Brain pericyte (primary cell): ENCODE measurements around the gene MYBBP1A.
"Not testable (repeated sequence)": the region's sequence is repeated elsewhere in the genome, so short reads cannot be mapped to it uniquely, and the experiment has no call there.

ENCODE experiments used
- DNase-seq: peaks from one replicate; pipeline ENCODE4 v3.0.0-alpha.2; 2012; ENCODE audit warnings: low read depth, low spot score

MYBBP1A gene

GRCh38 chr17:4590981-4591453 lies 35.8 kb upstream of the MYBBP1A start:
- DNase-seq = no peak

- DNase-seq = not testable (repeated sequence)
These were observed 34.9 kb upstream of the MYBBP1A start for GRCh38 chr17:4590042-4590441.

- no peak for DNase-seq
These were observed 33.9 kb upstream of the MYBBP1A start for GRCh38 chr17:4588898-4589625.

- no peak for DNase-seq
These were observed 33.2 kb upstream of the MYBBP1A start for GRCh38 chr17:4588391-4588790.

- DNase-seq = no peak
These were observed 32.6 kb upstream of the MYBBP1A start for GRCh38 chr17:4587803-4588202.

- no peak for DNase-seq
These were observed 32.0 kb upstream of the MYBBP1A start for GRCh38 chr17:4587195-4587594.

GRCh38 chr17:4586043-4586442 lies 30.9 kb upstream of the MYBBP1A start:
- no peak for DNase-seq

GRCh38 chr17:4585638-4585994 lies 30.4 kb upstream of the MYBBP1A start:
- DNase-seq = no peak

- DNase-seq = no peak
These were observed 29.9 kb upstream of the MYBBP1A start for GRCh38 chr17:4584917-4585637.

GRCh38 chr17:4584101-4584916 lies 29.1 kb upstream of the MYBBP1A start, which contains the start of gene SMTNL2:
Gene SMTNL2, plus strand, starts transcription at chr17:4584529. Its CDS starts 77 bp downstream, at chr17:4584606.
- DNase-seq = no peak

GRCh38 chr17:4583782-4584100 lies 28.6 kb upstream of the MYBBP1A start:
- no peak for DNase-seq

- DNase-seq = no peak
These were observed 28.0 kb upstream of the MYBBP1A start for GRCh38 chr17:4583206-4583605.

GRCh38 chr17:4582691-4583090 lies 27.5 kb upstream of the MYBBP1A start:
- DNase-seq = no peak

- no peak for DNase-seq
These were observed 26.9 kb upstream of the MYBBP1A start for GRCh38 chr17:4582101-4582501.

- DNase-seq = no peak
These were observed 25.1 kb upstream of the MYBBP1A start for GRCh38 chr17:4580291-4580690.

- no peak for DNase-seq
These were observed 24.5 kb upstream of the MYBBP1A start for GRCh38 chr17:4579678-4580077.

- not testable (repeated sequence) for DNase-seq
These were observed 23.2 kb upstream of the MYBBP1A start for GRCh38 chr17:4578349-4578748.

- DNase-seq = no peak
These were observed 22.3 kb upstream of the MYBBP1A start for GRCh38 chr17:4577386-4577993.

GRCh38 chr17:4576729-4577322 lies 21.6 kb upstream of the MYBBP1A start:
- no peak for DNase-seq

GRCh38 chr17:4576161-4576558 lies 21.0 kb upstream of the MYBBP1A start:
- DNase-seq = no peak

- DNase-seq = no peak
These were observed 19.4 kb upstream of the MYBBP1A start for GRCh38 chr17:4574448-4575045.
